Astrocyte of the cerebellum (primary cell): ENCODE results near the gene PDGFC.

Experiments used
- DNase-seq: peaks from one replicate; pipeline ENCODE4 v3.0.0-alpha.2; 2011; ENCODE audit warnings: low read depth
- H3K4me3 ChIP-seq: 2 replicates; pipeline ENCODE4 v1.5.1; 2011; ENCODE audit warnings: mild to moderate bottlenecking, low read depth, low read length, moderate library complexity
- in situ Hi-C: cut with HindIII; loops from 2 replicates; pipeline ENCODE4 v1.10.0; 2017; ENCODE audit warnings: low sequenced_read_pairs
- TF ChIP-seq, protein P1 (sequence below): IDR thresholded peaks from 2 replicates; pipeline ENCODE4 v1.5.1; 2012; ENCODE audit warnings: low read length, low read depth, moderate library complexity, mild to moderate bottlenecking; ENCODE audit errors: missing control alignments

Gene PDGFC

DNA sequence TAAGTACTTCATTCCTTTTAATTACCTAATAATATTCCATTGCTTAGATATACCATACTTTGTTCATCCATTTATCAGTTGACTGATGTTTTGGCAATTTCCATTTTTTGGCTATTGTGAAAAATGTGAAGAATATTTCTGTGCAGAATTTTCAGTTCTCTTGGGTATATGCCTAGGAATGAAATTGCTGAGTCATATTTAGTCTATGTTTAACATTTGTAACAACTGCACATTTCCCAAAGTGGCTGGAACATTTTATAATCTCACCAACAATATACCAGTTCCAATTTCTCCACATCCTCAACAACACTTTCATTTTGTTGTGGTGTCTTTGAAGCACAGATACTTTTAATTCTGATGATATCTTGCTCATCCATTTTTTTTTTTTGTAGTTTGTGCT is 215.5 kb downstream of the PDGFC start:
- no peak overlapping the region for H3K4me3 ChIP-seq
- in situ Hi-C loops: no loop called here
- TF ChIP-seq, protein P1, sequence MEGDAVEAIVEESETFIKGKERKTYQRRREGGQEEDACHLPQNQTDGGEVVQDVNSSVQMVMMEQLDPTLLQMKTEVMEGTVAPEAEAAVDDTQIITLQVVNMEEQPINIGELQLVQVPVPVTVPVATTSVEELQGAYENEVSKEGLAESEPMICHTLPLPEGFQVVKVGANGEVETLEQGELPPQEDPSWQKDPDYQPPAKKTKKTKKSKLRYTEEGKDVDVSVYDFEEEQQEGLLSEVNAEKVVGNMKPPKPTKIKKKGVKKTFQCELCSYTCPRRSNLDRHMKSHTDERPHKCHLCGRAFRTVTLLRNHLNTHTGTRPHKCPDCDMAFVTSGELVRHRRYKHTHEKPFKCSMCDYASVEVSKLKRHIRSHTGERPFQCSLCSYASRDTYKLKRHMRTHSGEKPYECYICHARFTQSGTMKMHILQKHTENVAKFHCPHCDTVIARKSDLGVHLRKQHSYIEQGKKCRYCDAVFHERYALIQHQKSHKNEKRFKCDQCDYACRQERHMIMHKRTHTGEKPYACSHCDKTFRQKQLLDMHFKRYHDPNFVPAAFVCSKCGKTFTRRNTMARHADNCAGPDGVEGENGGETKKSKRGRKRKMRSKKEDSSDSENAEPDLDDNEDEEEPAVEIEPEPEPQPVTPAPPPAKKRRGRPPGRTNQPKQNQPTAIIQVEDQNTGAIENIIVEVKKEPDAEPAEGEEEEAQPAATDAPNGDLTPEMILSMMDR: no peak
- no peak for DNase-seq

DNA sequence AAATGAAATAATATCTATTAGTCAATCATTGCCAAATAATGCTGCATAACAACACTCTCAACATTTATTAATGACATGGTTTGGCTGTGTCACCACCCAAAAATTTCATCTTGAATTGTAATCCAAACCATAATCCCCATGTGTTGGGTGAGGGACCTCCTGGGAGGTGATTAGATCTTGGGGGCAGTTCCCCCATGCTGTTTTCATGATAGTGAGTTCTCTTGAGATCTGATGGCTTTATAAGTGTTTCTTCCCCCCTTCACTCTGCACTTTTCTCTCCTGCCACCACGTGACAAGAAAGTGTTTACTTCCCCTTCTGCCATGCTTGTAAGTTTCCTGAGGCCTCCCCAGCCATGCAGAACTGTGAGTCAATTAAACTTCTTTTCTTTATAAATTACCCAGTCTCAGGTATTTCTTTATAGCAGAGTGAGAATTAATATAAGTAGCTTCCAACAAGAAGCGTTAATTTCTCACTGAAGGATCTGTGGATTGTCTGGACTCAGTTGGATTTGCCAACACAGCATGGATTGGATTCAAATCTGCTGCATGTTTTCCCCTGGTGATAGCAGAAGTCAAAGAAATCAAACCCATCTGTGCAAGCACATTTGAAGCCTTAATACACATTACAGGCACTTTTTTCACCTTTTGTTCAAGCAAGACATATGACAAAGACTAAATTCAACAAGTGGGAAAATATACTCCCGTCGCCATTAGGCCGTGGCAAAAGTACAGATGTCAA is 216.6 kb downstream of the PDGFC start:
- no peak for DNase-seq
- in situ Hi-C loops: no loop called here
- H3K4me3 ChIP-seq: no peak overlapping the region

DNA sequence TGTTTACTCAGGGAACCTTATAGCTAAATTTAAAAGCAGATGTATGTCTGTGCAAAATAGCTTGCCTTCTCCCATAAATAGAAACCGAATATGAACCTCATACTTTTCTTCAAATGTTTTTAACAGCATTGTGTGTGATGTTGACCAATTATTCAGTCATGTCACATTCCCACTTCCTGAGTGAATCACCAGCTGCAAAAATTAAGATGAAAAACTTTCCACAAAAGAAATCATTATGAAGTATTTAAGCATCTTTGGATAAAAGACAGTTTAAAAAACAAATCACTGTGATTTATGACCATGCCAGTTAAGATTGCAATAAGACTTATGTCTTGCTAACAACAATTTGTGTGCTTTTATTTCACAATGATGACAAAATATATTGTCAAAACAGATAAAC is 220.1 kb downstream of the PDGFC start:
- H3K4me3 ChIP-seq: no peak overlapping the region
- TF ChIP-seq, protein P1: no peak
- no peak for DNase-seq
- in situ Hi-C loops: no loop called here

More for the DNA sequence above, 216.6 kb downstream of the PDGFC start:
- TF ChIP-seq, protein P1: no peak

DNA sequence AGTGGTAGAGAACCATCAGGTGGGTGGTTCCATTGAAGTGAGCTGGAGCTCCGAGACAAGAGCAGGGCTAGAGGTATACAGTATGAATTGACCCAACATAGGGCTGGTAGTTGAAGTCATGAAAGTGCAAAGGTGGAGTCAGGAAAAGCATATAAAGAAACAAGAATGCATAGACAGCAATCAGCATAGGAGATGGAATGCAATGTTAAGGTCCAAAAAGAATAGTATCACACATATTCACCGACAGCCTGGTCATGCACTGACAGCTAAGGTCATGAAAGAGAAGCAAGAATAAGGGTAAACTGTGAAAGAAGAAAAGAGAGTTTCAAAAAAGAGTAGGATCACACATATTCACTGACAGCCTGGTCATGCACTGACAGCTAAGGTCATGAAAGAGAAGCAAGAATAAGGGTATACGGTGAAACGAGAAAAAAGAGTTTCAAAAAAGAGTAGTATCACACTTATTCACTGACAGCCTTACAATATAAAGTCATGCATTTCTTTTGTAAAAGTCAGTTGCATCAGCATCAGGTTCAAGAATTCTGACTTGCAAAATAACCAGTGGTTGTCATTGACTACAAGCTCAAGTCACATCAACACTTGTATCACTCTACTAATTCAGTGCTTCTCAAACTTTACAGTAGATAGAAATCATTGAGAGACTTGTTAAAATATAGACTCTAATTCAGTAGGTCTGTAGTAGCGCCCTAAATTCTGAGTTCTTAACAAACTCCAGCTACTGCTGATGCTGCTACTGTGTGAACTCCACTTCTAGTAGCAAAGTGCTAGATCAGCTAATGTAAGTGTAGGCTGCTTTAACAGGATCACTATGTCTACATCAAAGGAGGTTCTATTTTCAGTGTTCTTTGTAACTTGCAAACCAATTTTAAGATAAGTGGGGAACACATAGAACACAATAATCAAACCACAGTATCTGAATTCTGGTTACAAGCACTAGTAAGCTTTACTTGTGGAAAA is 221.9 kb downstream of the PDGFC start:
- TF ChIP-seq, protein P1: no peak
- in situ Hi-C loops: no loop called here
- H3K4me3 ChIP-seq: no peak overlapping the region
- DNase-seq: no peak

DNA sequence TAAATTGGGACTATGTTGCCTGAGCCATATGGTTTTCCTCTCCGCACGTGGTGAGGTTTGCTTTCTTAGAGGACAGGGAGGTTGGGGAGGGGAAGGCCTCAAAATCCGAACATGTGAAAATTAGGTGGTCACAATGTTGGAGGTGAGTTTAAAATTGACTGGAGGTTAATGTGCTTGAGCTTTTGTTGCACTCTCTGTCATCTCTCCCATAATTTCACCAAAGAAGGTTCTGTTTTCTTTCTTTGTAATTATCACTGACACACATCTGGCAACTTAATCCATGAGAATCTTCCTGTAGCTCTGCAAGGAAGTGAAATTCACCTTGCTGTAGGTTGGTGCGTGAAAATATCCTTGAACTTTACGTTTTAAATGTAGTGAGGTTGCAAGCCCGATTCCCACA is 225.5 kb downstream of the PDGFC start:
- in situ Hi-C loops: no loop called here
- DNase-seq: no peak
- TF ChIP-seq, protein P1: no peak
- no peak overlapping the region for H3K4me3 ChIP-seq

DNA sequence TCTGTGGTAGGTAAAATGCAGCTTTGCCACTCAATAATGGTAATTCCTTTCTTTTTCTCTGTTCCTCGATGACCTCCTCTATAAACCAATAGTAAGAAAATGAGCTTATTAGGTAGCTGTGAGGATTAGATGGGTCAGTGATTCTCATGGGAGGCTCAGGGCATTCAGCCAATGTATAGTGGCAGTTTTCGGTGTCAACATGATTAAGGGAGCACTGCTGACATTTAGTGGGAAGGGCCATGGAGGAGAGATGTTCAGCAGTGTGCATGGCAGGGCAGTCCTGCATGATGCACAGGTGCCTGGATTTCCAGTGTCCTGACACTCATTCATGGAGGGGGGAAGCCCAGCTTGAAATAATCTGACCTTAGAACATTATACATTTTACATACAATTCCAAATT is 232.8 kb downstream of the PDGFC start:
- no peak for DNase-seq
- TF ChIP-seq, protein P1: no peak
- H3K4me3 ChIP-seq: no peak overlapping the region
- in situ Hi-C loops: no loop called here
